GM12891 (cell line): Measurements from ENCODE around the gene BRF1.

ENCODE experiments used
- POLR2A ChIP-seq: IDR thresholded peaks from 2 replicates; pipeline ENCODE4 v1.6.1; 2011; ENCODE audit warnings: low read depth, low read length, control low read depth
- POLR2AphosphoS5 ChIP-seq: IDR thresholded peaks from 2 replicates; pipeline ENCODE4 v1.6.1; 2011; ENCODE audit warnings: low read depth, low read length, control low read depth
- TAF1 ChIP-seq: IDR thresholded peaks from 2 replicates; pipeline ENCODE4 v1.6.1; 2011; ENCODE audit warnings: low read depth, low read length, control low read depth

GRCh38 chr14:105333020-105333490 lies 32.3 kb upstream of the BRF1 start:
- no peak for TF ChIP-seq POLR2A
- no peak for TF ChIP-seq POLR2AphosphoS5
- TF ChIP-seq TAF1: no peak
